K562 (cell line): ENCODE results near the gene ST6GALNAC3. TPM values are rescaled to one million over a fixed set of nuclear protein-coding genes. Genes with fewer than 3 reads are reported as not detected.

Source experiments
- ATAC-seq: fragments of 200-7000 bp; cut with Tn5 transposase; 3 replicates; pipeline ENCODE4 v1.9.1; 2020; ENCODE audit warnings: moderate library complexity
- BruUV-seq: library from RNA; stranded (reverse); fragments of 400-500 nt; replicated peaks from 2 replicates; lab custom pipeline; 2021; lab: Mats Ljungman, UMichigan
- CTCF ChIA-PET: fragments of 300-600 bp; formaldehyde crosslinking; extraction: SDS; loops from one replicate; lab custom pipeline; 2021; ENCODE audit warnings: low intra/inter-chr PET ratio; lab: Yijun Ruan, JAX
- POLR2A ChIA-PET: fragments of 300-600, 350-650 bp; sonication (Branson Sonifier 250); formaldehyde crosslinking; extraction: SDS; loops from one replicate; lab custom pipeline; 2021; ENCODE audit warnings: antibody characterized with exemption, inconsistent platforms; lab: Yijun Ruan, JAX
- DNase-seq, 4 experiments: peaks; one replicate each; pipeline versions ENCODE4 v3.0.0 to v3.0.0-alpha.2; 2011 to 2018; ENCODE audit warnings: low spot score in 3 of 4, mixed read lengths in 3 of 4; ENCODE audit errors: extremely low read depth in 1 of 4
- FAIRE-seq: peaks from 2 replicates; lab custom pipeline; 2011; peaks lifted over from hg19 to GRCh38; lab: Jason Lieb, UNC
- H2AFZ ChIP-seq: 2 replicates; pipeline ENCODE4 v1.6.0; 2011; ENCODE audit warnings: low read depth, low read length, control low read depth, inconsistent platforms
- H3K27ac ChIP-seq: fragments of 200-600 bp; 3 replicates; pipeline ENCODE4 v1.8.0; 2011; ENCODE audit warnings: low read depth, mild to moderate bottlenecking, control low read depth, inconsistent platforms, low read length, moderate library complexity, mixed read lengths; ENCODE audit errors: extremely low read depth
- H3K27me3 ChIP-seq, 2 experiments: fragments of 300-600 bp in 1 of 2; 2 replicates in 1 of 2; 3 replicates in 1 of 2; pipeline versions ENCODE4 v1.6.0 to v1.8.0; 2011; ENCODE audit warnings: inconsistent platforms in 2 of 2, low read length in 2 of 2, mild to moderate bottlenecking in 1 of 2, mixed read lengths in 1 of 2, moderate library complexity in 1 of 2; ENCODE audit not compliant: control insufficient read depth in 2 of 2, insufficient read depth in 2 of 2
- H3K36me3 ChIP-seq: fragments of 300-600 bp; 3 replicates; pipeline ENCODE4 v1.8.0; 2011; ENCODE audit warnings: mild to moderate bottlenecking, low read length, inconsistent platforms; ENCODE audit not compliant: control insufficient read depth, insufficient read depth
- H3K4me1 ChIP-seq, 2 experiments: fragments of 200-600 bp in 1 of 2; replicated peaks in 1 of 2; 2 replicates in 1 of 2; 3 replicates in 1 of 2; pipeline versions ENCODE4 v1.5.1 to v1.8.0; 2011; ENCODE audit warnings: inconsistent platforms in 2 of 2, low read length in 2 of 2, mild to moderate bottlenecking in 1 of 2, mixed read lengths in 1 of 2, moderate library complexity in 1 of 2; ENCODE audit not compliant: control insufficient read depth in 2 of 2, insufficient read depth in 2 of 2
- H3K4me2 ChIP-seq: 2 replicates; pipeline ENCODE4 v1.6.1; 2011; ENCODE audit warnings: low read length, control low read depth, inconsistent platforms, mixed read lengths; ENCODE audit not compliant: insufficient read depth
- H3K4me3 ChIP-seq: fragments of 200-600 bp; sonication (generic), shearing (Covaris generic); 2 replicates; pipeline ENCODE4 v1.5.1; 2016; ENCODE audit warnings: control low read depth, inconsistent platforms
- H3K79me2 ChIP-seq: fragments of 200-600 bp; 3 replicates; pipeline ENCODE4 v1.8.0; 2011; ENCODE audit warnings: low read length, inconsistent platforms; ENCODE audit not compliant: control insufficient read depth, insufficient read depth
- H3K9ac ChIP-seq, 2 experiments: 2 replicates each; pipeline versions ENCODE4 v1.6.0 to v1.6.1; 2011; ENCODE audit warnings: low read depth in 2 of 2, low read length in 2 of 2, control low read depth in 1 of 2, inconsistent platforms in 1 of 2, mild to moderate bottlenecking in 1 of 2, mixed read lengths in 1 of 2; ENCODE audit not compliant: insufficient read depth in 1 of 2
- H3K9me1 ChIP-seq: one replicate; pipeline ENCODE4 v1.6.0; 2011; ENCODE audit warnings: inconsistent platforms, mild to moderate bottlenecking, low read length, moderate library complexity; ENCODE audit not compliant: control insufficient read depth, insufficient read depth
- H3K9me3 ChIP-seq: replicated peaks from 2 replicates; pipeline ENCODE4 v1.5.1; 2011; ENCODE audit warnings: low read depth, low read length, inconsistent platforms; ENCODE audit not compliant: control insufficient read depth, insufficient read depth
- H4K20me1 ChIP-seq: replicated peaks from 2 replicates; pipeline ENCODE4 v1.6.1; 2011; ENCODE audit warnings: low read length, inconsistent platforms, mixed read lengths; ENCODE audit not compliant: control insufficient read depth, insufficient read depth
- ARID4B ChIP-seq: sonication (generic); formaldehyde crosslinking; IDR thresholded peaks from 2 replicates; pipeline ENCODE4 v1.8.0; 2022; ENCODE audit warnings: mild to moderate bottlenecking, missing genetic modification reagents
- CXXC5 ChIP-seq: fragments of 250-450 bp; sonication (Bioruptor Pico); IDR thresholded peaks from 2 replicates; pipeline ENCODE4 v1.8.0; 2022; ENCODE audit warnings: inconsistent platforms, mild to moderate bottlenecking, moderate library complexity
- HMG20A ChIP-seq: fragments of 450-650 bp; formaldehyde crosslinking; conservative IDR thresholded peaks from 2 replicates; pipeline ENCODE4 v1.4.0; 2020; ENCODE audit warnings: mild to moderate bottlenecking, mixed read lengths
- NCOA1 ChIP-seq: fragments of 450-650 bp; IDR thresholded peaks from 2 replicates; pipeline ENCODE4 v1.6.1; 2016; ENCODE audit warnings: low read depth
- TBP ChIP-seq: optimal IDR thresholded peaks from 2 replicates; pipeline ENCODE3; 2011; ENCODE audit warnings: low read depth, low read length, improper control_type of control experiment
- ZNF239 ChIP-seq: fragments of 250-450 bp; sonication (Bioruptor Pico); IDR thresholded peaks from 2 replicates; pipeline ENCODE4 v1.4.0; 2020; ENCODE audit warnings: mild to moderate bottlenecking
- WGBS: fragments of 100-300 bp; shearing (Covaris generic); methylation state at CpG from one replicate; pipeline ENCODE4 v1.1.6; 2016; ENCODE audit warnings: low coverage, mixed read lengths; ENCODE audit not compliant: insufficient coverage; ENCODE audit errors: missing lambda C conversion rate; 5-methylcytosine and 5-hydroxymethylcytosine counted together
- in situ Hi-C: fragments of 300-500 bp; cut with MboI; formaldehyde crosslinking; loops from 4 replicates; pipeline ENCODE4 v1.15.0; 2018; ENCODE audit warnings: inconsistent platforms, mixed read lengths
- intact Hi-C: fragments of 100-400 bp; cut with micrococcal nuclease; formaldehyde crosslinking; loops from 2 replicates; pipeline ENCODE4 v1.14.2; 2022
- polyA plus RNA-seq, 8 experiments: library from polyadenylated mRNA; depleted of rRNA in 4 of 8; stranded (reverse) in 5 of 8; unstranded in 3 of 8; fragments of >200 nt; fragmentation: Nextera tagmentation in 2 of 8; fragmentation: Illumina TruSeq in 1 of 8; extraction: Ambion mirVana in 2 of 8; extraction: Trizol in 1 of 8; gene quantifications; 2 replicates each; pipeline versions ENCODE4 v1.2.1 to v1.2.3, GENCODE V29; 2011 to 2014; ENCODE audit warnings: inconsistent platforms in 1 of 8, missing spikeins in 1 of 8
- total RNA-seq, 7 experiments: library from RNA; depleted of rRNA in 6 of 7; stranded (reverse); fragments of >200 nt in 6 of 7; fragmentation: Illumina TruSeq in 2 of 7; extraction: Trizol in 2 of 7; gene quantifications; 2 replicates each; pipeline versions ENCODE4 v1.2.1 to v1.2.3, GENCODE V29; 2011 to 2021; ENCODE audit warnings: low replicate concordance in 1 of 7
- TF ChIP-seq, protein P1 (sequence below), 2 experiments: fragments of 450-650 bp in 1 of 2; sonication (generic) in 1 of 2; formaldehyde crosslinking in 1 of 2; IDR thresholded peaks in 1 of 2; conservative IDR thresholded peaks in 1 of 2; 2 replicates each; pipeline versions ENCODE4 v1.6.1 to v1.8.1; 2016 to 2023; ENCODE audit warnings: mild to moderate bottlenecking in 2 of 2, moderate library complexity in 2 of 2, inconsistent platforms in 1 of 2, missing genetic modification reagents in 1 of 2
- TF ChIP-seq, protein P2 (sequence below): fragments of 450-650 bp; formaldehyde crosslinking; IDR thresholded peaks from 2 replicates; pipeline ENCODE4 v1.4.0; 2020; ENCODE audit warnings: mild to moderate bottlenecking, mixed read lengths

Gene ST6GALNAC3
- total and polyA plus RNA-seq, 9 of the 15 experiments (the other 6 are each of a cell fraction or from before 2014, with no cell fraction given) = 0.04 to 0.29 (median 0.18) TPM; not detected in 6

GRCh38 chr1:76113446-76113845, 38.9 kb downstream of the ST6GALNAC3 start:
- Histone ChIP-seq H3K9me1 (no peaks in the 10 kb centered on the region), H3K9me3 (no peaks in the 10 kb centered on the region), H3K27me3 (no peaks in the 10 kb centered on the region), H3K36me3 (no peaks in the 10 kb centered on the region), H3K4me1 (no peaks in the 10 kb centered on the region), H3K4me3 (no peak overlapping the region), H3K4me2 (no peak overlapping the region), H3K79me2 (no peaks in the 10 kb centered on the region), H2AFZ (no peak overlapping the region), H3K9ac (no peak overlapping the region), H3K27ac (no peak overlapping the region), H4K20me1 (no peaks in the 10 kb centered on the region)
- ChIA-PET CTCF (no interaction called here), POLR2A (no interaction called here)
- in situ Hi-C loops = no loop called here
- DNase-seq (no peak), ATAC-seq (no peak), FAIRE-seq (no peak)
- no peak for TF ChIP-seq ZNF239 (CRISPR knock-in tag)
- TF ChIP-seq, protein P1, sequence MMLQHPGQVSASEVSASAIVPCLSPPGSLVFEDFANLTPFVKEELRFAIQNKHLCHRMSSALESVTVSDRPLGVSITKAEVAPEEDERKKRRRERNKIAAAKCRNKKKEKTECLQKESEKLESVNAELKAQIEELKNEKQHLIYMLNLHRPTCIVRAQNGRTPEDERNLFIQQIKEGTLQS (IDR thresholded peaks at IDR 0.05) = 0 out of 2 replicates have a peak, but pooled peaks have one; percentile 11
- TF ChIP-seq, protein P1 (CRISPR knock-in tag; conservative IDR thresholded peaks at IDR 0.05) = no peak
- intact Hi-C loops = no loop called here
- BruUV-seq = no TSS peak

- H3K4me3 ChIP-seq = no peak overlapping the region
- no peak for ATAC-seq
- H2AFZ ChIP-seq = no peak overlapping the region
- H3K36me3 ChIP-seq = no peaks in the 10 kb centered on the region
- no peak overlapping the region for H3K27ac ChIP-seq
- no TSS peak for BruUV-seq
- H3K9me3 ChIP-seq = no peaks in the 10 kb centered on the region
- ChIA-PET POLR2A (interaction anchor here (1.4 kb wide), 1 partner anchor 9 kb away, joined by 3 read pairs; no protein-coding TSS in a partner anchor), CTCF (no interaction called here)
- no peaks in the 10 kb centered on the region for H4K20me1 ChIP-seq
- H3K9me1 ChIP-seq = no peaks in the 10 kb centered on the region
- no peaks in the 10 kb centered on the region for H3K4me1 ChIP-seq
- in situ Hi-C loops = no loop called here
- FAIRE-seq = no peak
- no peaks in the 10 kb centered on the region for H3K79me2 ChIP-seq
- H3K4me2 ChIP-seq = no peak overlapping the region
- intact Hi-C loops = no loop called here
- H3K9ac ChIP-seq = no peak overlapping the region
- no peaks in the 10 kb centered on the region for H3K27me3 ChIP-seq
- no peak for TF ChIP-seq ARID4B (CRISPR knock-in tag)
- TF ChIP-seq, protein P2, sequence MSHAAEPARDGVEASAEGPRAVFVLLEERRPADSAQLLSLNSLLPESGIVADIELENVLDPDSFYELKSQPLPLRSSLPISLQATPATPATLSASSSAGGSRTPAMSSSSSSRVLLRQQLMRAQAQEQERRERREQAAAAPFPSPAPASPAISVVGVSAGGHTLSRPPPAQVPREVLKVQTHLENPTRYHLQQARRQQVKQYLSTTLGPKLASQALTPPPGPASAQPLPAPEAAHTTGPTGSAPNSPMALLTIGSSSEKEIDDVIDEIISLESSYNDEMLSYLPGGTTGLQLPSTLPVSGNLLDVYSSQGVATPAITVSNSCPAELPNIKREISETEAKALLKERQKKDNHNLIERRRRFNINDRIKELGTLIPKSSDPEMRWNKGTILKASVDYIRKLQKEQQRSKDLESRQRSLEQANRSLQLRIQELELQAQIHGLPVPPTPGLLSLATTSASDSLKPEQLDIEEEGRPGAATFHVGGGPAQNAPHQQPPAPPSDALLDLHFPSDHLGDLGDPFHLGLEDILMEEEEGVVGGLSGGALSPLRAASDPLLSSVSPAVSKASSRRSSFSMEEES (CRISPR knock-in tag) = no peak
- TF ChIP-seq TBP = no peak
- no peak for TF ChIP-seq NCOA1
- no peak for TF ChIP-seq HMG20A (CRISPR knock-in tag)
- TF ChIP-seq CXXC5 = no peak
- WGBS = 7% methylated on average over 2 of the region's 2 CpGs
- DNase-seq = no peak
Measured at GRCh38 chr1:76115171-76115570, 40.6 kb downstream of the ST6GALNAC3 start.
